Measurements from ENCODE around the gene PCP4.

PCP4 gene

DNA sequence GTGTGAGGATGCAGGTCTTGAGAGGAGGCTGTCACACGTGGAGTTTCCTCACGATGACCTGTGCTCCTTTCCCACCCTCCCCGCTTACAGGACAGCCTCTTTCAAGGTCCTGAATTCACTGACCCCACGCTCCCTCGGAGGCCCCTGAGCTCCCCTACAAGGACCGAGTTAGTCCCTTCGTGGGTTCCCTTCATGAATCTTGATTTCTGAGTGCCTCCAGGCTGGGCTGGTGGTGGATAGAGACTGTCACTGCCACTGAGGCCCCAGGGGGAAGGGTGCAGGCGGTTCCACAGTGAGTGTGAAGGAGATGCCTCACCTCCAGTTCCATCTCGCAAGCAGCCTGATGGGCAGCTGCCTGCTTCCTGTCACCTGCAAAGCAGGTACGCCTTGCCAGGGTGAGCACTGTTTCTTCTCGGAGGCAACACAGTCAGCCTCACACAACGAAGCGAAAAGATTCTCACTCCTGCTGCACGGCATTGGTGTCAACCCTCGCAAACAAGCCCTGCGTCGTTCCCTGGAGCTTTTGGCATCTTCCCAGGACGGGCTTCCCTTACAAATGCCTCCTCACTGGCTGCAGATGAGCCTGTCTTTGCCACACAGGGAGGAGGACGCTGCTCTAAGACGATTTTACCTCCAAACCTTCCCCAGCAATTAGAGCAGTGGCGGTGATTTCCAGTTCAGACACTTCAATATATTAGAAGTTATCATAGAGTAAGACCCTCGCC lies 26.7 kb upstream of the PCP4 start:
- no peak overlapping the region for H3K4me3 ChIP-seq (ENCODE audit: low read length)
- no peak for DNase-seq (ENCODE audit: low read depth)
- TF ChIP-seq, protein P1, sequence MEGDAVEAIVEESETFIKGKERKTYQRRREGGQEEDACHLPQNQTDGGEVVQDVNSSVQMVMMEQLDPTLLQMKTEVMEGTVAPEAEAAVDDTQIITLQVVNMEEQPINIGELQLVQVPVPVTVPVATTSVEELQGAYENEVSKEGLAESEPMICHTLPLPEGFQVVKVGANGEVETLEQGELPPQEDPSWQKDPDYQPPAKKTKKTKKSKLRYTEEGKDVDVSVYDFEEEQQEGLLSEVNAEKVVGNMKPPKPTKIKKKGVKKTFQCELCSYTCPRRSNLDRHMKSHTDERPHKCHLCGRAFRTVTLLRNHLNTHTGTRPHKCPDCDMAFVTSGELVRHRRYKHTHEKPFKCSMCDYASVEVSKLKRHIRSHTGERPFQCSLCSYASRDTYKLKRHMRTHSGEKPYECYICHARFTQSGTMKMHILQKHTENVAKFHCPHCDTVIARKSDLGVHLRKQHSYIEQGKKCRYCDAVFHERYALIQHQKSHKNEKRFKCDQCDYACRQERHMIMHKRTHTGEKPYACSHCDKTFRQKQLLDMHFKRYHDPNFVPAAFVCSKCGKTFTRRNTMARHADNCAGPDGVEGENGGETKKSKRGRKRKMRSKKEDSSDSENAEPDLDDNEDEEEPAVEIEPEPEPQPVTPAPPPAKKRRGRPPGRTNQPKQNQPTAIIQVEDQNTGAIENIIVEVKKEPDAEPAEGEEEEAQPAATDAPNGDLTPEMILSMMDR (IDR thresholded peaks at IDR 0.05; ENCODE audit: insufficient read depth, low read depth, low read length, missing control alignments), result no peak

DNA sequence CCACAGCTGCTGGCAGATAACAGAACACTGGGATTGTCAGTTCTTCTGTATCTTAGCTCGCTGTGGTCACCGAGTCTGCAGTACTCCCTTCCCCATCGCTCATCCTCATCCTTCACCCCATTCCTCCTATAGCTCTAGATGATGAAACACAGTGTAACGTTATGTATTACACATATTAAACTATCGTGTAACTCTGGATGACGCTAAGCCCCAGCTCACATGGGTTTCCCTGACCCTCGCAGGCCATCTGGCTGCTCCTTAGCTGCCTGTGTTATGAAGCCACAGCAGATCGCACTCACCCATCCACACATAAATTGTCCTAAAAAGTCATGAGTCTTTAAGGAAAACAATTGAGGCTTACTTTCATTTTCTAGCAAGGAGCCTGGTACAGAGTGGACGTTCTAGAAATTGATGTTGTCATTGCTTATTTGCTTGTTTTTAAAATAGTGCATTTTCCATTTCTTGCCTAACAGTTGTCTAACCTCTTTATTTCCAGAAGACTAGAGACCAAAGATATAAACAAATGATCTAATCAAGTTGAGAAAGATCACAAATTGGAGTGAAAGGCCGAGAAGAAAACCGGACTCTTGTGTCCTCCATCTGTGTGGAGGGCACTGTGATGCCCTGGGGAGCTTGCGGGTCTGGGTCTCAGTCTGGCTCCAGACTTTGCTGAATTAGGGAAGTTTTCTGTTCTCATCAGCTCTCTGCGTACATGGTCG lies 24.3 kb upstream of the PCP4 start:
- H3K4me3 ChIP-seq (ENCODE audit: low read length), result no peak overlapping the region
- DNase-seq (ENCODE audit: low read depth), result no peak
- TF ChIP-seq, protein P1 (IDR thresholded peaks at IDR 0.05; ENCODE audit: insufficient read depth, low read depth, low read length, missing control alignments), result no peak

DNA sequence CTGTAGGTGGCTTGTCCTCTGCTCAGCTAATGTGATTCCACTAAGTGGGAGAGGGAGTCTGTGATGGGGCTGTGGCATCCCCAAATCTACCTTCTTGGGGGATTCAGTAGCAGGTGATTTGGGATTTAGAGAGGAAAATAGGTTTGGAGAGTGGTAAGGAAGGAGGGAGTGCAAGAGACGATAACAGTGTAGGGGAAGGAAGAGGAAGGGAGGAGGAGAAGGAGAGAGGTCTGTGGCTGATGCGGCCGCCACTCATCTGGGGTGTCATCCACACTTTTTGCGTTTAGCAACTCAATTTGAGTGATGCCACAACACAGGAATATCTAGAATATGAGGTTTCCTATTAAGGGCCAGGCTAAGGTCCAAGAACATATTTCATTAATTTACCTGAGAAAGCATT lies 23.8 kb upstream of the PCP4 start:
- TF ChIP-seq, protein P1 (IDR thresholded peaks at IDR 0.05; ENCODE audit: insufficient read depth, low read depth, low read length, missing control alignments), result no peak
- no peak overlapping the region for H3K4me3 ChIP-seq (ENCODE audit: low read length)
- DNase-seq (ENCODE audit: low read depth), result no peak

DNA sequence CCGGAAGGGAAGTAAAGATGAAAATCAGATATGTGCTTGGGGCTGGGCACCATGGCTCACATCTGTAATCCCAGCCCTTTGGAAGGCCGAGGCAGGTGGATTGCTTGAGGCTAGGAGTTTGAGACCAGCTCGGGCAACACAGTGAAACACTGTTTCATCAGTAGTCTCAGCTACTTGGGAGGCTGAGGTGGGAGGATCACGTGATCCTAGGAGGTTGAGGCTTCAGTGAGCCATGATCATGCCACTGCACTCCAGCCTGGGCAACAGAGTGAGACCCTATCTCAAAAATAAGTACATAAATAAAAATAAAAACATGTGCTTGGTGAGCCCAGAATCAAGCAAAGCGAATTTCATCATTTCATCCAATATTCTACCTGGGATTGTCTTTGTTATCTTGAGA lies 23.3 kb upstream of the PCP4 start:
- no peak for DNase-seq (ENCODE audit: low read depth)
- H3K4me3 ChIP-seq (ENCODE audit: low read length), result no peak overlapping the region
- TF ChIP-seq, protein P1 (IDR thresholded peaks at IDR 0.05; ENCODE audit: insufficient read depth, low read depth, low read length, missing control alignments), result no peak

DNA sequence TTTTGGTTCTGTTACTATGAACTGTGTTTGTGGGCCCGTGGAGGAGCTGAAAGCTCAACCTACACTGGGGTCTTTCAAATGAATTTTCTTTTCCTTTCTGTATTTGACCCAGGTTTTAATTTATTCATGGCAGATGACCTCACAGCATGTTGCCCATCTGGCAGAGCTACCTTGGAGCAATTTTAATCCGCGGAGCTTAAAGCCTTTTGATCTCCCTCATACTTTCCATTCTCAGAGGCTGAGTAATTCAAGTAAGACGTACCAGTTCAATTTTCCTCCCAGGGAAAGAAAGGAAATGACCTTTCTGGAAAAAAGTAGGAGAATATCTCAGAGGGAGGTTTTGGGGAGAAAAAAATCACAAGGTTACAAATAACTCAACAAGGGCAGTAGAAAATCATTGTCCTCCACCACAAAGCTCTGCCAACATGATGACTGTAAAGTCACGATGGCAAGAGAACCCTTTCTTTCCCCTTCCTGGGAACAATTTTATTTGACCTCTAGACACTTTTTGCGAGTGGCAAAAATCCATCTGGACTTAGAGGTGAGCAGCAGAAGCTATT lies 21.6 kb upstream of the PCP4 start:
- H3K4me3 ChIP-seq (ENCODE audit: low read length), result no peak overlapping the region
- DNase-seq (ENCODE audit: low read depth), result no peak
- TF ChIP-seq, protein P1 (IDR thresholded peaks at IDR 0.05; ENCODE audit: insufficient read depth, low read depth, low read length, missing control alignments), result no peak

DNA sequence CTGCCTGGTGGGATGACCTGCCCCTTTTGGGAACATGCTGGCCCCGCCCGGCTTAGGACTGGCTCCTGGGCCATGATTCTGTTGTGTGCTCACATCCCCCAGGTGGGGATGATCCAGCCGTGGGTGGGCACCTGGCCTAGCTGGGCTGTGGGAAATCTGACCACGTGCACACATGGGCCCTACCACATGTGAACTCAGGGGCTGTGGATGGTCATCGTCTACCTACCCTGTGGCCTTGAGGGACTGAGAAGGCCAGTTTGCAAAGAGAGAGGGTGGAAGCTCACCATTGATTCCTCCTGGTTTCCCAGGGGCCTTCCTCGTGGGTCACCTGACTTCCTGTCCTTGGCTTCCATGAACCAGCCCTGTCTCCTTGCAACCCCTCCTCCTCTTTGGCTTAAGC lies 19.4 kb upstream of the PCP4 start:
- no peak overlapping the region for H3K4me3 ChIP-seq (ENCODE audit: low read length)
- no peak for DNase-seq (ENCODE audit: low read depth)
- TF ChIP-seq, protein P1 (IDR thresholded peaks at IDR 0.05; ENCODE audit: insufficient read depth, low read depth, low read length, missing control alignments), result no peak

Data from epithelial cell of esophagus (primary cell).